GM19463 (cell line): ENCODE measurements around the gene USP10.

Experiments used
- ATAC-seq: cut with Tn5 transposase; IDR thresholded peaks from one replicate; pipeline ENCODE4 v1.9.1; 2021; ENCODE audit warnings: mild to moderate bottlenecking, moderate library complexity; ENCODE audit not compliant: unreplicated experiment

Gene USP10, protein sequence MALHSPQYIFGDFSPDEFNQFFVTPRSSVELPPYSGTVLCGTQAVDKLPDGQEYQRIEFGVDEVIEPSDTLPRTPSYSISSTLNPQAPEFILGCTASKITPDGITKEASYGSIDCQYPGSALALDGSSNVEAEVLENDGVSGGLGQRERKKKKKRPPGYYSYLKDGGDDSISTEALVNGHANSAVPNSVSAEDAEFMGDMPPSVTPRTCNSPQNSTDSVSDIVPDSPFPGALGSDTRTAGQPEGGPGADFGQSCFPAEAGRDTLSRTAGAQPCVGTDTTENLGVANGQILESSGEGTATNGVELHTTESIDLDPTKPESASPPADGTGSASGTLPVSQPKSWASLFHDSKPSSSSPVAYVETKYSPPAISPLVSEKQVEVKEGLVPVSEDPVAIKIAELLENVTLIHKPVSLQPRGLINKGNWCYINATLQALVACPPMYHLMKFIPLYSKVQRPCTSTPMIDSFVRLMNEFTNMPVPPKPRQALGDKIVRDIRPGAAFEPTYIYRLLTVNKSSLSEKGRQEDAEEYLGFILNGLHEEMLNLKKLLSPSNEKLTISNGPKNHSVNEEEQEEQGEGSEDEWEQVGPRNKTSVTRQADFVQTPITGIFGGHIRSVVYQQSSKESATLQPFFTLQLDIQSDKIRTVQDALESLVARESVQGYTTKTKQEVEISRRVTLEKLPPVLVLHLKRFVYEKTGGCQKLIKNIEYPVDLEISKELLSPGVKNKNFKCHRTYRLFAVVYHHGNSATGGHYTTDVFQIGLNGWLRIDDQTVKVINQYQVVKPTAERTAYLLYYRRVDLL

DNA sequence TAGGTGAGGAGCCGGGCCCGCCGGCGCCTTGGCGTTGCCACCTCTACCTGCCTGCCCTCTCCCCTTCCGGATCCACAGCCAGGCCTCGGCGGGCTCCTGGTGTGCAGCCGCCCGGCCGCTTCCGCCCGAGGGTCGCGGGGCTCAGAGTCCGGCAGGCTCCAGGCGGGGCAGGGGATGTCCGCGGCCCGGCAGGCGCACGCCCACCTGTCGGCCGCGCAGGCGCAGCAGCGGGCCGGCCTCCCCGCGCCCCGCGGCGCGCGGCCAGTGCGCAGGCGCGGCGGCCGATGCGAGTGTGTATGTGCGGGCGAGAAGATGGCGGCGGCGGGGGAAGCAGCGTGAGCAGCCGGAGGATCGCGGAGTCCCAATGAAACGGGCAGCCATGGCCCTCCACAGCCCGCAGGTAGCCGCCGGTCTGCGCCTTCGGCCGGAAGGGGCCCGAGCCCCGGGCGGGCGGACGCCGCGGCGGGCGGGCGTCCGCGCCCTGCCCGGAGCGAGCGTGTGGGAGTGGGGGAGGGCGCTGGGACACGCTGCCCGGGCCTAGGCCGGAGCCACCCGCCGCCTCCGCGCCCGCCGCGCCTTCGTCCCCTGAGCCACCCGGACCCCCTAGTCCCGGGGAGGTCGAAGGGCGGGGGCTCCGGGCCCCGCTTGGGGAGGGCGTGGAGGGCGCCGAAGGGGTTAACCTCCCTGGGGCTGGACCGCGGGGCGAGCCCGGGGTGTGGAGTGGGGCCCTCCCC, at the start of gene USP10:
TSS of gene USP10 (plus strand) at position 289 of the 734 bp plus-strand sequence. CDS start at position 380, 91 bp downstream.
- peak; percentile 82 for ATAC-seq

DNA sequence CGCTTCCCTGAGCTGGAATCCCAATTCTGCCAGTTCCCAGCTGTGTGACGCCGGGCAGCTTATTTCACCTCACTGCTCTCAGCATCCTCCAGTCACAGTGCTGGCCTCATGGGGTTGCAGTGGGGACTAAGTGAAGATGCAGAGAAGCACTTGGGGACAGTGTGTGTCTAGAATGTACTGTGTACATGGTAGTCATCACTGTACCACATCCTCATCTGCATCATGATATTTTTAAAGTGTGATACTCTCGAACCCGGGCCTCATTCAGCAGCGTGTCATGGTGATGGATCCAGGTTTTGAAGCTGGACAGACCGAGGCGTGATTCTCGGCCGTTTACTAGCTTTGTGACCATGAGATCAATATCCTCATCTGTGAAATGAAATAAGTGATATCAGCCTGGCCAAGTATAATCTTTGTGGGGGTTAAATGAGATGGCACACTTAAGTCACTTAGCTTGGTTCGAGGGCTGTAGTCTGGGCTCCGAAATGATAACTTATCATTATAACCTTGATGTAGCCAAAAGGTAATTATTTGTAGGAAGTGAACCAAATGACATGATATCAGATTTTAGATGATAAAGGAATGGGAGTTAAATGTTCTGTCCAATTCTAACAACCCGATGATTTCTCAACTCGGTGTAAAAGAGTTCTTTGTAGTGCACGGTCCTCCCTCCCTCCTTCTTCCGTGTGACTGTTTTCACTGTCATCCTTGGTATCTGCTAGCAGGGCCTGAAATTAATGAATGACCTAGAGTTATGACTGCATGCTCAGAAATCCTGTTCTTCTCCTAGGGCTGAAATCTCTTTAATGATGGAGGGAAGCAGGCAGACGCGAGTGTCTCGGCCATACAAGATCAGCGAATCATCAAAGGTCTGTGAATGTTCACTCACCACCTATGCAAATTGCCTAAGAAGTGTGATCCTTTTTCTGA, 49.5 kb upstream of the USP10 start:
- no peak for ATAC-seq

DNA sequence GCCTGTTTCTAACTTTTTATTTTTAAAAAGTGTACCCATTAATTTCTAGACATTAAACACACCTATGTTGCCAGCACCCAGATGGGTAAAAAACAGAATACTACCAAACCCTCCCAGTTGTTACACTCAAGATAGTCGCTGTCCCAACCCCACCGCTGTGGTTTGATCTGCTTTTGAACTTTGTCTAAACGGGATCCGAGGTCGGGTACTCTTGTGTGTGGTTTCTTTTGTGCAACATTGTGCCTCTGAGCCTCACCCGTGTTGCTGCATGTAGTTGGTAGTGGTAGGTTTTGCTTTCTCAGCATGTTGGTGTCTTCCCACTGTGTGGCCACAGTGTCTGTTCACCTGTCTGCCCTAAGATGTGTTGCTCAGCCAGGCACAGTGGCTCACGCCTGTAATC, 47.2 kb upstream of the USP10 start:
- ATAC-seq = no peak

DNA sequence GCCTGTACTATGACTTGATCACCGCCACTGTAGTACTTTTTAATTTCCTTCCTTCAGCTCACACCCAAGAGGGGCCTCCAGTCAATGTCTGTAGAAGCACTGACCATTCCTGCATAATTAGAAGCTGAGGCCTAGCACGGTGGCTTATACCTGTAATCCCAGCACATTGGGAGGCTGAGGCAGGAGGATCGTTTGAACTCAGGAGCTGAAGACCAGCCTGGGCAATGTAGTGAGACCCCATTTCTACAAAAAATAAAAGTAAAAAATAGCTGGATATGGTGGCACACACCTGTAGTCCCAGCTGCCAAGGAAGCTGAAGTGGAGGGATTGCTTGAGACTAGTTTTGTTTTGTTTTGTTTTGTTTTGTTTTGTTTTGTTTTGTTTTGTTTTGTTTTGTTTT, 45.6 kb upstream of the USP10 start:
- ATAC-seq = no peak

DNA sequence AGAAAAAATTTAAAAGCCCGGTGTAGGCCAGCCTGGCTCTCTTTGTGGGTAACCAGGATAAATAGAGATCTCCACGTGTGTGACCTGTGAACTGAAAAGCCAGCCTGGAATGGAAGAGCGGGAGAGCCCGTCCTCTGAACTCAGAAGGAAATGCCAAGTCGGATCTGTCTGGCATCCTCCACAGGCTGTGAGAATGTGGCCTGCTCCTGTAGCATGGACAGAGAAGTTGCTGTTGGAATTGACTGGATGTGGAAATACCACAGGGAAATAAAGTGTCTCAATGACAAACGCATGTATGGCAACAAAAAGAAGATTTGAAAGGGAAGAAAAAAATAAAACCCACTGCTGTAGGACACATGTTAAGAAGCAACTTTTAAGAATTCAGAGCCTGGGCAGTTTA, 44.8 kb upstream of the USP10 start:
- no peak for ATAC-seq

DNA sequence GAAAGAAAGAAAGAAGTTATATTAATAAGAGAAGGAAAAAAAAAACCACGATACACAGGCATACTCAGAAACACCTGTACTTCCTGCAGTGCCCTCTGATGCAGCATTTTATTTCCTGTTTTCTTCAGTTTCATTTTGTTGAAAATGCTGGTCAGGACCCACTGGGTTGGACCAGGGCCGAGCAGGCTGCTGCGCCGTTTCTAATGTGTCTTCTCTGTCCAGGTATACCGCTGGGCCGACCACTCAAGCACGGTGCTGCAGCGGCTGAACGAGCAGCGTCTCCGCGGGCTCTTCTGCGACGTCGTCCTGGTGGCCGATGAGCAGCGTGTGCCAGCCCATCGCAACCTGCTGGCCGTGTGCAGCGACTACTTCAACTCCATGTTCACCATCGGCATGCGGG, 43.2 kb upstream of the USP10 start:
- ATAC-seq = no peak

DNA sequence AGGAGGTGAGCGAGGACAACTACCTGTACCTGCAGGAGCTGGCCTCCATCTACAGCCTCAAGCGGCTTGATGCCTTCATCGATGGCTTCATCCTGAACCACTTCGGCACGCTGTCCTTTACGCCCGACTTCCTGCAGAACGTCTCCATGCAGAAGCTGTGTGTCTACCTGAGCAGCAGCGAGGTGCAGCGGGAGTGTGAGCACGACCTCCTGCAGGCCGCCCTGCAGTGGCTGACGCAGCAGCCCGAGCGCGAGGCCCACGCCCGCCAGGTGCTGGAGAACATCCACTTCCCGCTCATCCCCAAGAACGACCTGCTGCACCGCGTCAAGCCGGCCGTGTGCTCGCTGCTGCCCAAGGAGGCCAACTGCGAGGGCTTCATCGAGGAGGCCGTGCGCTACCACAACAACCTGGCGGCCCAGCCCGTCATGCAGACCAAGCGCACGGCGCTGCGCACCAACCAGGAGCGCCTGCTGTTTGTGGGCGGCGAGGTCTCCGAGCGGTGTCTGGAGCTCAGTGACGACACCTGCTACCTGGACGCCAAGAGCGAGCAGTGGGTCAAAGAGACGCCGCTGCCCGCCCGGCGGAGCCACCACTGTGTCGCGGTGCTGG, 42.5 kb upstream of the USP10 start:
- ATAC-seq = no peak

DNA sequence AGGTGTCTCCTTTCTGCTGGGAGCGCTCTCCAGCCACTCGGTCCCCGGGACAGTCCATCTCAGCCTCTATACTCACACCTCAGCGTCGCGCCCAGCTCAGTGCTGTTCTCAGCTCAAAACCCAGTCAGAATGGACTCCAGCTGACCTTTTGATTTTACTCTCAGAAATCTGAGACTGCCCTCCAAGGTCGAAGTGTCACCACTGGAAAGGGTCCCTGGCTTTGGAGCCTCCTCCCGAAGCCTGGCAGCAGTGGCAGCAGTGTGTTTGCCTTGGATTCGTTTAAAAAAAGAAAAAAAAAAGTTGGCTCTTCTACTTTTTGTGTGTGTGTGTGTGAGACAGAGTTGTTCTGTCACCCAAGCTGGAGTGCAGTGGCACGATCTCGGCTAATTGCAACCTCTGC, 41.1 kb upstream of the USP10 start:
- ATAC-seq = no peak

DNA sequence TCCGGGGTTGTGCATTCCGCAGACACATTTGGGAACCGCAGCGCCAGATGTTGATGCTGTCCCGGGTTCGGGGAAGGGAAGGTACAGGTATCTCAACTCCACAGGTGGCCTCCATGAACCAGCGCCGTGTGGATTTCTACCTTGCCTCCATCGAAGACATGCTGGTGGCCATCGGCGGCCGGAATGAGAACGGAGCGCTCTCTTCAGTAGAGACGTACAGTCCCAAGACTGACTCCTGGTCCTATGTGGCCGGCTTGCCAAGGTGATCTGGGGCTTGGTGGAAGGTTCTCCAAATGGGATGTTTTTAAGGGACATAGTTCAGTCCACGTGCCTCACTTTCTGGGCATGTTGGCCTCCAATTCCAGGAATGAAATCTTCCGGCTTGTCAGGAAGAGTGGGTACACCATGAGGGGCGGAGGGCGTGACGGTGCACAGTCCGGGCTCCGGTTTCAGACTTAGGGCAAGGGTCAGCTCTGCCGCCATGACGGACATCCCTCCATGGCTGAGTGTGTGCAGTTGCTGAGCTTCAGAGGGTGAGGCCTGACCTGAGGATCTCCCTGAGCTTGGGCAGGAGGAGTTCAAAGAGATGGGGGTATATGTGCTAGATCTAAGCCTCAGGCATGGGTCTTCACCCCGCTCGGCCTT, 40.0 kb upstream of the USP10 start:
- no peak for ATAC-seq

DNA sequence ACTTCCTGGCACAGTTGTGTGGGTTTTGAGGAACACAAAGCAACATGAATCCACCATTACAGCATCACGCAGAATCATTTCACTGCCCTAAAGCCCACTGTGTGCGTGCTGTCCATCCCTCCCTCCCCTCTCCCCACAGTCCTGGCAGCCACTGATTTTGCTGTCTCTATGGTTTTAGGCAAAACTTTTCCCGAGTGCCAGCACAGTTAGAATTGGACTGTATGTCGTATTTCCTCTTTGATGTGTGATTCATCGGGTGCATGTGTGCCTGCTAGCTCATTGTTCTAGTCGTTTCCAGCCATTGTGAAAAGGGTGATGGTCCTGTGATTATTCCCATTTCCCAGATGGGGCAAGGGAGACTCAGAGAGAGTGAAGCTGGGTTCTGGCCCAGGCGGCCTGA, 38.8 kb upstream of the USP10 start:
- no peak for ATAC-seq

DNA sequence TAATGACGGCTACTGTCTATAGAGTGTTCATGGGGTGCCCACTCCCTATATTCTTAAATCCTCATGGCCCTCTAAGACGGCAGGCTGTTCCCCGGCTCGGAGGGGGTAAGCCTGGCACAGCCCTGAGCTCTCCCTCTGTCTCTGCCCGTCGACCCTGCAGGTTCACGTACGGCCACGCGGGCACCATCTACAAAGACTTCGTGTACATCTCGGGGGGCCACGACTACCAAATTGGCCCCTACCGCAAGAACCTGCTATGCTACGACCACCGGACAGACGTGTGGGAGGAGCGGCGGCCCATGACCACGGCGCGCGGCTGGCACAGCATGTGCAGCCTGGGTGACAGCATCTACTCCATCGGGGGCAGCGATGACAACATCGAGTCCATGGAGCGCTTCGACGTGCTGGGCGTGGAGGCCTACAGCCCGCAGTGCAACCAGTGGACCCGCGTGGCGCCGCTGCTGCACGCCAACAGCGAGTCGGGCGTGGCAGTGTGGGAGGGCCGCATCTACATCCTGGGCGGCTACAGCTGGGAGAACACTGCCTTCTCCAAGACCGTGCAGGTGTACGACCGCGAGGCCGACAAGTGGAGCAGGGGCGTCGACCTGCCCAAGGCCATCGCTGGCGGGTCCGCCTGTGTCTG, 38.3 kb upstream of the USP10 start:
- ATAC-seq = no peak

DNA sequence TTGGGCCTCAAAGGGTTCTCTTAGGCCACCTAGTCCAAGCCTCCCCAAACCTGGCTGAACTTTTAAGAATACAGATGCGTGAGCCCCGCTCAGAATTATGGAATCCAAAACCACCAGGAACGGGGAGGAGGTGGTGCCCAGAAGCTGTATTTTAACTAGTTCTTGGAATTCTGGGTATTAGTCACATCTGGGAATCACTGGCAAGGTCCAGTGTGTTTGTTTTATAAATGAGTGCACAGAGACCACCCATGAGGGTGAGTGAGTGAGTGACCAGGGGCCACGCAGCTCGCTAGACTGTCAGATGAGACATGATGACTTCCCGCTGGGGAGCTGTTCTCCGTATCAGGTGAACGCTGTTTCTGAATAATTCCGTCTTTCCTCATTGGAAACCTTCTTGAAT, 37.3 kb upstream of the USP10 start:
- ATAC-seq = no peak

DNA sequence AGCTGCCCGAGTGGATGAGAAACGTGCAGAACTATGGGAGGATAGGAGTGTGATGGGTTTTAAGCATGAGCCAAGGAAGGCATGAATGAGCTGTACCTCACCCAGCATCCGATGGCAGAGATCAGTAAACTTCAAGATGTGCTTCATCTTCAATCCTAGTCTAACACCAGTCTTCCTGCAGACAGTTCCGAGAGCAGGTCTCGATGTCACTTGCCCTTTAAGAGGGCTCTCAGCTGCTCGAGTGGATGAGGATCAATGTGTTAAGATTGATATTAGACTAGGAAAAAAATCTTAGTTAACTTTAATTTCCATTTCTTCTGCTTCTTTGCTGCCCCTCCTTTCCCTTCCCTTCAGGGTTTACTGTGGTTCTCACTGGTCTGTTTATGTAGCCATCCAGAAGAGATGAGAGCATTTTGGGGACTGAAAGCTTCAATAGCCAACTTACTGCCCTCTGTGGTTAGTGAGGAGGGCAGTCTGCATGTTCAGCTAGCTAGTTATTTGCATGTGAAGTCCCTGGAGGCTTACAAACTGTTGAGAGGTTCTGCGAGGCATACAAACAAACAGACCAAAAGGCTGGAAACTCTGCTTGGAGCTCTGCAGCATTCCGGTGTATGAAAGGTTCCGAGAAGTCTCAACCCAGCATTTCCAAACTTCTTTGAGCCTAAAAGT, 36.2 kb upstream of the USP10 start:
- peak; percentile 96 for ATAC-seq

DNA sequence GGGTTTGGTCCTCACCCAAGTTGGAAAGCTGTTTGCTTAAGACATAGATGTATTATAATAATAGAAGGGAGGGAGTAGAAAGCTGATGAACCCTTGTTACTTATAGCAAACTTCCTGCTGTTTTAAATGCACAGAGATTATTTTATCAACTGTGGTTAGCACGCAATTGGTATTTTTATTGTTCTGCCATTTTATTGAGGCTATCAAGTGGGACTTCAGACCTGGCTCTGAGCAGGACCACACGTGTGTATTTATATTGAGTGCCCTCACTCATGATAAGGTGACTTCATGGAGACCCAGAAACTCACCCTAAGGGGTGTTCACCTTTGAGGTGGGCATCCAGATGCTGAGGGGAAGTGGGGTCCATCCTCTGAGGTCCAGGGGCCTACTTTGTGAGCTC, 34.4 kb upstream of the USP10 start:
- ATAC-seq = no peak

DNA sequence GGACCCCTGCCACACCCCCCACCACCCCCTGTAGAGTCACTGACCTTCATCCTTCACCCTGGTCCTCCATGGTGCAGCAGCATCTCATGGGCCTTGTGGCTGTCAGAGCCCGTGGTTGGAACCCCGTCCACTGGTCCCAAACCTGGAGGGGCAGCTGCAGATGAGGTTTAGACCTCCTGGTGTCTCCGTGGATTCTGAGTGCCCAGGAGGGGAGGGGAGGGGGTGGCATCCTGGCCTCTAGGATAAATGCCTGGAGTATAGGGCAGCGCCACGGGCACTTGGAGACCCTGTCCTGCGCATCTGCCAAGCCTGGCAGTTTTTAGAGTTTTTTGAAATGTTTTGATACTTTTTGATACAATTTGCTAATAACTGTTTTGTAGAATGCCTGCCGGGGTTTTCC, 34.0 kb upstream of the USP10 start:
- no peak for ATAC-seq

DNA sequence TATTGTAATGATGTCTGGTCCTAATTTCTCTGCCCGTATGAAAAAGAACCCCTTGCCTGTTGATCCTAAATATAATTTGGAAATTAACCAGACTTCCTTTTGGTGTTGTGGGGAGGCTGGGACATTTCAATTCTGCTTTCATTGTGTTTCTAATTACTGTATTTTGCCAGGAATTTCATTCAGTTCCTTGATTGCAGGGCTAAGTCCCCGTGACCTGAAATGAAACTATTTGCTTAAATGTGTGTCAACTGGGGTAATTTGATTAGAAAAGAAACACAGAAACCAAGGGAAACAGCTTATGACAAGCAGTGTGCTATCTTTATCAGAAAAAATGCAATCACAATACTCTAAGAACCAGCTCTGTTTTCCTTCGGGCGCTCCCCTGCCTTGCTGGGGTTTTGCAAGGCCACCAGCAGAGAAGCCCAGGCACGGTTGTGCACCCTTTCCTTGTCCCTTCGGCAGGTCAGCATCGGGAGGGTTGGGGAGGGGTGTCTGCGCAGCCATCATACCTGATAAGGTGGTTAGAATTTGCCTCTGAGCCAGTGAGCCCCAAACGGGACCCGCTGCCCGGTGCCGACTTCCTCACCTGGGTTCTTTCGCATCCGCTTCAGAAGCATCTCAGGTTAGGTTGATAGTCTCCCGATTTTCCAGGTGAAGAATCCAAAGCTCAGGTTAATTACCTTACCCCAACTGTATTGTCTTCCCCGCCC, 32.0 kb upstream of the USP10 start:
- ATAC-seq = no peak

DNA sequence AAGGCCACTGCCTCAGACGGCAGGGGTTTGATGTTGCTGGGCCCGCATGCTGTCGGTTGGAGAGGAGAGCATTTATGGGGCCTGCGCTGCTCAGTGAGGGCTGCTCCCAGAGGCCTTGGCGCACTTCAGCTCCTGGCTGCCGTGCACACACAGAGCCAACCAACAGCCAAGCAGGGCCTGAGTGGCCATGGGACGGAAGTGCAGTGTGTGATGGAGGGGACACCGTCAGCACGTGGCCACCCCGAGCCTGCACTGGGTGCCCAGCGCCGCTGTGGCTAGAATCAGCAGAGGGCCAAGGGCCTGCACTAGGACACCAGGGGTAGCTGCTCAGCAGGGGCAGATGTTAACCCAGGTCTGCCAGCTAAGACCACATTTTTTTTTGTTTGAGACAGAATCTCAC, 29.7 kb upstream of the USP10 start:
- ATAC-seq = no peak
